ENCODE results near the gene GFOD1.

The GFOD1 gene

GRCh38 chr6:13474360-13474759 lies 13.0 kb downstream of the GFOD1 start:
- no peak overlapping the region for H4K91ac ChIP-seq (ENCODE audit: low read depth, low read length, poor library complexity)
- no peak overlapping the region for H2BK5ac ChIP-seq (ENCODE audit: low read length)
- no peak overlapping the region for H2AFZ ChIP-seq (ENCODE audit: low read length)
- H3K18ac ChIP-seq (ENCODE audit: low read length) = no peak overlapping the region
- no peaks in the 10 kb centered on the region for H3K9me3 ChIP-seq (replicated peaks in 1 of 2; ENCODE audit: control insufficient read depth in 2 of 2, insufficient read depth in 1 of 2, low read depth in 1 of 2, low read length in 2 of 2)
- no peaks in the 10 kb centered on the region for H3K36me3 ChIP-seq (replicated peaks in 1 of 2; ENCODE audit: control insufficient read depth in 2 of 2, insufficient read depth in 2 of 2, low read length in 2 of 2)
- H4K8ac ChIP-seq (ENCODE audit: low read depth, low read length) = no peak overlapping the region
- peaks cover 3 to 7% of the 10 kb centered on the region in 2 donors for H3K4me1 ChIP-seq (ENCODE audit: control insufficient read depth in 2 of 2, insufficient read depth in 1 of 2, low read depth in 1 of 2, low read length in 2 of 2)
- no peak overlapping the region for H2BK12ac ChIP-seq (ENCODE audit: low read length)
- WGBS, 2 donors (ENCODE audit: extremely low coverage in 2 of 2, insufficient read length in 2 of 2, insufficient replicate concordance in 1 of 2) = no CpG with 5 or more reads among the region's 3 CpGs
- H2BK15ac ChIP-seq (ENCODE audit: low read length) = no peak overlapping the region
- no peak overlapping the region for H3K23ac ChIP-seq (ENCODE audit: low read depth, low read length, poor library complexity)
- H3K4me2 ChIP-seq (ENCODE audit: insufficient read depth, low read length, poor library complexity, severe bottlenecking) = no peak overlapping the region
- no peak overlapping the region for H3K4ac ChIP-seq (ENCODE audit: low read length)
- H3K27me3 ChIP-seq (ENCODE audit: control insufficient read depth in 3 of 3, insufficient read depth in 3 of 3, low read depth in 1 of 3, low read length in 3 of 3) = no peaks in the 10 kb centered on the region
- H3K14ac ChIP-seq (ENCODE audit: low read length) = no peak overlapping the region
- no peak overlapping the region for H3K4me3 ChIP-seq (ENCODE audit: low read length in 2 of 2)
- H2AK5ac ChIP-seq (ENCODE audit: low read depth, low read length) = no peak overlapping the region
- no peak overlapping the region for H2BK120ac ChIP-seq (ENCODE audit: low read depth, low read length)
- no peak for DNase-seq (ENCODE audit: low spot score)
- H3K9ac ChIP-seq (ENCODE audit: low read depth, low read length, poor library complexity) = no peak overlapping the region
- H3K79me1 ChIP-seq (ENCODE audit: low read depth, low read length) = no peaks in the 10 kb centered on the region
- H3K27ac ChIP-seq (replicated peaks; ENCODE audit: low read length) = no peak overlapping the region

- Histone ChIP-seq H2BK5ac (ENCODE audit: low read length) (no peak overlapping the region), H3K23ac (ENCODE audit: low read depth, low read length, poor library complexity) (no peak overlapping the region), H3K4me1 (ENCODE audit: control insufficient read depth in 2 of 2, insufficient read depth in 1 of 2, low read depth in 1 of 2, low read length in 2 of 2) (peaks cover 3 to 7% of the 10 kb centered on the region in 2 donors), H3K27ac (replicated peaks; ENCODE audit: low read length) (no peak overlapping the region), H3K18ac (ENCODE audit: low read length) (no peak overlapping the region), H3K4me3 (ENCODE audit: low read length in 2 of 2) (no peak overlapping the region), H3K9ac (ENCODE audit: low read depth, low read length, poor library complexity) (no peak overlapping the region), H3K14ac (ENCODE audit: low read length) (no peak overlapping the region), H4K91ac (ENCODE audit: low read depth, low read length, poor library complexity) (no peak overlapping the region), H3K4ac (ENCODE audit: low read length) (no peak overlapping the region), H2BK120ac (ENCODE audit: low read depth, low read length) (no peak overlapping the region), H3K27me3 (ENCODE audit: control insufficient read depth in 3 of 3, insufficient read depth in 3 of 3, low read depth in 1 of 3, low read length in 3 of 3) (no peaks in the 10 kb centered on the region), H2AK5ac (ENCODE audit: low read depth, low read length) (no peak overlapping the region), H2BK15ac (ENCODE audit: low read length) (no peak overlapping the region), H3K4me2 (ENCODE audit: insufficient read depth, low read length, poor library complexity, severe bottlenecking) (no peak overlapping the region), H3K79me1 (ENCODE audit: low read depth, low read length) (no peaks in the 10 kb centered on the region), H2BK12ac (ENCODE audit: low read length) (no peak overlapping the region), H4K8ac (ENCODE audit: low read depth, low read length) (no peak overlapping the region), H2AFZ (ENCODE audit: low read length) (no peak overlapping the region), H3K36me3 (replicated peaks in 1 of 2; ENCODE audit: control insufficient read depth in 2 of 2, insufficient read depth in 2 of 2, low read length in 2 of 2) (no peaks in the 10 kb centered on the region), H3K9me3 (replicated peaks in 1 of 2; ENCODE audit: control insufficient read depth in 2 of 2, insufficient read depth in 1 of 2, low read depth in 1 of 2, low read length in 2 of 2) (no peaks in the 10 kb centered on the region)
- DNase-seq (ENCODE audit: low spot score) = no peak
- WGBS, 2 donors (ENCODE audit: extremely low coverage in 2 of 2, insufficient read length in 2 of 2, insufficient replicate concordance in 1 of 2) = no CpG with 5 or more reads among the region's 8 CpGs
Measured at GRCh38 chr6:13473768-13474165, 13.6 kb downstream of the GFOD1 start.

GRCh38 chr6:13472976-13473767 lies 14.2 kb downstream of the GFOD1 start:
- no peak overlapping the region for H2BK120ac ChIP-seq (ENCODE audit: low read depth, low read length)
- no peak overlapping the region for H3K4me2 ChIP-seq (ENCODE audit: insufficient read depth, low read length, poor library complexity, severe bottlenecking)
- no CpG with 5 or more reads among the region's 5 CpGs for WGBS, 2 donors (ENCODE audit: extremely low coverage in 2 of 2, insufficient read length in 2 of 2, insufficient replicate concordance in 1 of 2)
- no peak overlapping the region for H2BK5ac ChIP-seq (ENCODE audit: low read length)
- H3K27me3 ChIP-seq (ENCODE audit: control insufficient read depth in 3 of 3, insufficient read depth in 3 of 3, low read depth in 1 of 3, low read length in 3 of 3) = no peaks in the 10 kb centered on the region
- no peak for DNase-seq (ENCODE audit: low spot score)
- H3K79me1 ChIP-seq (ENCODE audit: low read depth, low read length) = no peaks in the 10 kb centered on the region
- no peak overlapping the region for H3K4ac ChIP-seq (ENCODE audit: low read length)
- no peaks in the 10 kb centered on the region for H3K9me3 ChIP-seq (replicated peaks in 1 of 2; ENCODE audit: control insufficient read depth in 2 of 2, insufficient read depth in 1 of 2, low read depth in 1 of 2, low read length in 2 of 2)
- no peak overlapping the region for H3K23ac ChIP-seq (ENCODE audit: low read depth, low read length, poor library complexity)
- H3K18ac ChIP-seq (ENCODE audit: low read length) = no peak overlapping the region
- no peak overlapping the region for H3K9ac ChIP-seq (ENCODE audit: low read depth, low read length, poor library complexity)
- H2BK15ac ChIP-seq (ENCODE audit: low read length) = no peak overlapping the region
- no peak overlapping the region for H2AFZ ChIP-seq (ENCODE audit: low read length)
- no peak overlapping the region for H4K91ac ChIP-seq (ENCODE audit: low read depth, low read length, poor library complexity)
- no peak overlapping the region for H4K8ac ChIP-seq (ENCODE audit: low read depth, low read length)
- no peak overlapping the region for H2BK12ac ChIP-seq (ENCODE audit: low read length)
- no peak overlapping the region for H3K14ac ChIP-seq (ENCODE audit: low read length)
- no peak overlapping the region for H3K27ac ChIP-seq (replicated peaks; ENCODE audit: low read length)
- H3K4me1 ChIP-seq (ENCODE audit: control insufficient read depth in 2 of 2, insufficient read depth in 1 of 2, low read depth in 1 of 2, low read length in 2 of 2) = peaks cover 3 to 7% of the 10 kb centered on the region in 2 donors
- H3K36me3 ChIP-seq (replicated peaks in 1 of 2; ENCODE audit: control insufficient read depth in 2 of 2, insufficient read depth in 2 of 2, low read length in 2 of 2) = no peaks in the 10 kb centered on the region
- H2AK5ac ChIP-seq (ENCODE audit: low read depth, low read length) = no peak overlapping the region
- H3K4me3 ChIP-seq (ENCODE audit: low read length in 2 of 2) = no peak overlapping the region

GRCh38 chr6:13472099-13472498 lies 15.3 kb downstream of the GFOD1 start:
- Histone ChIP-seq H2BK12ac (ENCODE audit: low read length) (no peak overlapping the region), H2AFZ (ENCODE audit: low read length) (no peak overlapping the region), H3K9me3 (replicated peaks in 1 of 2; ENCODE audit: control insufficient read depth in 2 of 2, insufficient read depth in 1 of 2, low read depth in 1 of 2, low read length in 2 of 2) (no peaks in the 10 kb centered on the region), H3K4me1 (ENCODE audit: control insufficient read depth in 2 of 2, insufficient read depth in 1 of 2, low read depth in 1 of 2, low read length in 2 of 2) (peaks cover 3 to 7% of the 10 kb centered on the region in 2 donors), H2BK120ac (ENCODE audit: low read depth, low read length) (no peak overlapping the region), H3K4me2 (ENCODE audit: insufficient read depth, low read length, poor library complexity, severe bottlenecking) (no peak overlapping the region), H4K8ac (ENCODE audit: low read depth, low read length) (no peak overlapping the region), H3K14ac (ENCODE audit: low read length) (no peak overlapping the region), H3K9ac (ENCODE audit: low read depth, low read length, poor library complexity) (no peak overlapping the region), H3K23ac (ENCODE audit: low read depth, low read length, poor library complexity) (no peak overlapping the region), H3K36me3 (replicated peaks in 1 of 2; ENCODE audit: control insufficient read depth in 2 of 2, insufficient read depth in 2 of 2, low read length in 2 of 2) (no peaks in the 10 kb centered on the region), H2BK15ac (ENCODE audit: low read length) (no peak overlapping the region), H3K4ac (ENCODE audit: low read length) (no peak overlapping the region), H4K91ac (ENCODE audit: low read depth, low read length, poor library complexity) (no peak overlapping the region), H2BK5ac (ENCODE audit: low read length) (no peak overlapping the region), H3K27ac (replicated peaks; ENCODE audit: low read length) (no peak overlapping the region), H3K18ac (ENCODE audit: low read length) (no peak overlapping the region), H3K4me3 (ENCODE audit: low read length in 2 of 2) (no peak overlapping the region), H2AK5ac (ENCODE audit: low read depth, low read length) (no peak overlapping the region), H3K79me1 (ENCODE audit: low read depth, low read length) (no peaks in the 10 kb centered on the region), H3K27me3 (ENCODE audit: control insufficient read depth in 3 of 3, insufficient read depth in 3 of 3, low read depth in 1 of 3, low read length in 3 of 3) (no peaks in the 10 kb centered on the region)
- no peak for DNase-seq (ENCODE audit: low spot score)
- WGBS, 2 donors (ENCODE audit: extremely low coverage in 2 of 2, insufficient read length in 2 of 2, insufficient replicate concordance in 1 of 2) = no CpG with 5 or more reads among the region's 4 CpGs

Measured in neuronal stem cell (in vitro differentiated cells).